Thoracic aorta (tissue), 2 donors: ENCODE data around the gene M1AP. TPM values are rescaled to one million over a fixed set of nuclear protein-coding genes. Genes with fewer than 3 reads are reported as not detected.
"Not testable (repeated sequence)": the region's sequence is repeated elsewhere in the genome, so short reads cannot be mapped to it uniquely, and the experiment has no call there.

ENCODE experiments used
- ATAC-seq: fragments of 150-250 bp; one replicate; pipeline ENCODE4 v1.8.0; 2017; ENCODE audit warnings: low read depth; ENCODE audit not compliant: insufficient number of reproducible peaks, low FRiP score
- DNase-seq: peaks from one replicate; pipeline ENCODE4 v3.0.0-alpha.2; 2020; ENCODE audit warnings: low spot score
- H3K27ac ChIP-seq, 2 donors: fragments of 200-600 bp; sonication (generic); 1 replicate in 1 of 2; 2 replicates in 1 of 2; pipeline ENCODE4 v1.5.1; 2016; ENCODE audit warnings: mild to moderate bottlenecking in 2 of 2, moderate library complexity in 2 of 2
- H3K27me3 ChIP-seq: fragments of 200-600 bp; sonication (generic); replicated peaks from 2 replicates; pipeline ENCODE4 v1.6.0; 2016; ENCODE audit warnings: mild to moderate bottlenecking; ENCODE audit not compliant: insufficient read depth
- H3K36me3 ChIP-seq: fragments of 200-600 bp; sonication (generic); one replicate; pipeline ENCODE4 v1.5.1; 2016
- H3K4me1 ChIP-seq, 2 donors: fragments of 200-600 bp; sonication (generic); 1 replicate in 1 of 2; 2 replicates in 1 of 2; pipeline versions ENCODE4 v1.5.1 to v1.6.0; 2016; ENCODE audit warnings: low read depth in 2 of 2, mild to moderate bottlenecking in 1 of 2; ENCODE audit not compliant: control insufficient read depth in 1 of 2
- H3K4me3 ChIP-seq: fragments of 200-600 bp; sonication (generic); 2 replicates; pipeline ENCODE4 v1.5.1; 2016; ENCODE audit warnings: mild to moderate bottlenecking
- H3K9me3 ChIP-seq: fragments of 200-600 bp; sonication (generic); 2 replicates; pipeline ENCODE4 v1.5.1; 2016
- total RNA-seq, 2 donors: library from RNA; depleted of rRNA; stranded (reverse); fragments of >200 nt; gene quantifications; one replicate each; pipeline versions ENCODE4 v1.1.0 to v1.2.3, GENCODE V29; 2016
- TF ChIP-seq, protein P1 (sequence below): fragments of 200-600 bp; sonication (generic); IDR thresholded peaks from one replicate; pipeline ENCODE4 v1.5.1; 2019; ENCODE audit warnings: antibody characterized with exemption

M1AP gene
- total RNA-seq, 2 donors from 2014 or later: 4.5 TPM; not detected in 1

DNA sequence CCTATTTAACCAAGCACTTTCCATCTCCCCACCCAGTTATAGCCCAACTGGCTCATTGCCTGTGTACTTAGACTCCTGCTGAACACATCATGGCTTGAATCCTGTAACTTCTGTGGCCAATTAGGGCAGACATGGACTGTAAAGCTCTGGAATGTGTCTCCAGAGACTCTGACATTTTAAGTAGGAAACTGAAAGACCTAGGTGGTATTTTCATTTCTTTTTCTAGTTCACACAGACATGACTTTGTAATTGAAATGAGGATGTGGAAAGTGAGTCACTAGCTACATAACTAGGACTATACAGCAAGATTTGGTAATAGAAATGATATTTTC, 81.4 kb downstream of the M1AP start:
- peaks cover 9 to 14% of the 10 kb centered on the region in 2 donors for H3K4me1 ChIP-seq
- ATAC-seq (peak; percentile 23), DNase-seq (no peak)
- no peaks in the 10 kb centered on the region for H3K27me3 ChIP-seq
- H3K27ac ChIP-seq: peak overlapping the region in 1 of 2 donors; percentile 7
- no peaks in the 10 kb centered on the region for H3K9me3 ChIP-seq
- H3K4me3 ChIP-seq: no peak overlapping the region
- TF ChIP-seq, protein P1, sequence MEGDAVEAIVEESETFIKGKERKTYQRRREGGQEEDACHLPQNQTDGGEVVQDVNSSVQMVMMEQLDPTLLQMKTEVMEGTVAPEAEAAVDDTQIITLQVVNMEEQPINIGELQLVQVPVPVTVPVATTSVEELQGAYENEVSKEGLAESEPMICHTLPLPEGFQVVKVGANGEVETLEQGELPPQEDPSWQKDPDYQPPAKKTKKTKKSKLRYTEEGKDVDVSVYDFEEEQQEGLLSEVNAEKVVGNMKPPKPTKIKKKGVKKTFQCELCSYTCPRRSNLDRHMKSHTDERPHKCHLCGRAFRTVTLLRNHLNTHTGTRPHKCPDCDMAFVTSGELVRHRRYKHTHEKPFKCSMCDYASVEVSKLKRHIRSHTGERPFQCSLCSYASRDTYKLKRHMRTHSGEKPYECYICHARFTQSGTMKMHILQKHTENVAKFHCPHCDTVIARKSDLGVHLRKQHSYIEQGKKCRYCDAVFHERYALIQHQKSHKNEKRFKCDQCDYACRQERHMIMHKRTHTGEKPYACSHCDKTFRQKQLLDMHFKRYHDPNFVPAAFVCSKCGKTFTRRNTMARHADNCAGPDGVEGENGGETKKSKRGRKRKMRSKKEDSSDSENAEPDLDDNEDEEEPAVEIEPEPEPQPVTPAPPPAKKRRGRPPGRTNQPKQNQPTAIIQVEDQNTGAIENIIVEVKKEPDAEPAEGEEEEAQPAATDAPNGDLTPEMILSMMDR: no peak
- H3K36me3 ChIP-seq: no peaks in the 10 kb centered on the region

DNA sequence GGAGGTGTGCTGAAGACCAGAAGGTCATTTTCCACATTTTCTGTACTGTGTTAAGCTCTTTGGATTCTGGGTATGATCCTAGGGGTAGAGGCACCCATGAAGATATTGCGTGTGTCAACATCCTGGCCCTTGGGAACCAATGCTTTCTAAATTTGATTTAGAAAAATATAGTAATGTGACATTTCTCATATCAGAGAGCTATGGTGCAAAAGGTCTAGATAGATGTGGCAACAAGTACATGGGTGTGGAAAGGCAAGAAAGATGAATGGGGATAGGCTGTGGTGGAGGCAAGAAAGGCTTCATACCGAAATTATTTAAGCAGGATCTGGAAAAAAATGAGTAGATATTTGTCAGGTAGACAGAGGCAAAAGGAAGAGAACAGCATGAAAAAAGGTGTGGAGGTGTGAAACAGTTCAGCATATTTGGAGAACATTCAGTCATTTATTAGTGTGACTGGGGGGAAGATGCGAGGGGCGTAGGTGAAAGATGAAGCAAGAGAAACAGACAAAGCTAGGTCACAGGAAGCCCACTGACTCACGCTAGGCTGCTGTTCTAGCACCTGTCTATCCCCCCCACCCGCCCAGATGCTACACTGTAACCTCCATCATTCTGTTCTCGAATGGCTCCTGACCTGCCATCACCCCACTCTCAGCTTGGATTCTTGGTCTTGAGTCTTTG, 81.9 kb downstream of the M1AP start:
- ATAC-seq: no peak
- TF ChIP-seq, protein P1: no peak
- Histone ChIP-seq H3K4me1 (peaks cover 9 to 14% of the 10 kb centered on the region in 2 donors), H3K36me3 (no peaks in the 10 kb centered on the region), H3K4me3 (no peak overlapping the region), H3K27me3 (no peaks in the 10 kb centered on the region), H3K27ac (peak overlapping the region in 1 of 2 donors; percentile 7), H3K9me3 (no peaks in the 10 kb centered on the region)
- DNase-seq: no peak

DNA sequence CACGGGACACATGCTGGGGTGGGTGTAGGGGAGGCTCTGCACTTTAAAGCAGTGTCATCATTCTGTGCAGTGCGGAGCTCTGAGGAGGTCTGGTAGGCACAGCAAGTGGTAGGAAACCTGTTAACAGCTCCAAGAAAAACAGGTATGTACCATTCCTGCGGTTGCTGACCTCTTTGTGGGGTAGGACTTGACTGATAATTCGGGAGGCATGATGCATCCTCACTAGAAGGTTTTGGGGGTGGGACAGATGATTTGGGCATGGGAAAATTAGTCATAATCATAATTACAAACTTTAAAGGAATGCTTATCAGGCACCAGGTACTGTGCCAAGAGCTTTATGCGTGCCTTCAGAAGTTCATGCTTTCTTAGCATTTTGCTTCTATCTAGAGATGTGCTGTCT, 83.9 kb downstream of the M1AP start:
- H3K9me3 ChIP-seq: no peaks in the 10 kb centered on the region
- TF ChIP-seq, protein P1: no peak
- H3K4me3 ChIP-seq: no peak overlapping the region
- H3K36me3 ChIP-seq: no peaks in the 10 kb centered on the region
- H3K4me1 ChIP-seq: peaks cover 9 to 14% of the 10 kb centered on the region in 2 donors
- no peak for ATAC-seq
- no peak for DNase-seq
- H3K27me3 ChIP-seq: no peaks in the 10 kb centered on the region
- H3K27ac ChIP-seq: no peak overlapping the region

DNA sequence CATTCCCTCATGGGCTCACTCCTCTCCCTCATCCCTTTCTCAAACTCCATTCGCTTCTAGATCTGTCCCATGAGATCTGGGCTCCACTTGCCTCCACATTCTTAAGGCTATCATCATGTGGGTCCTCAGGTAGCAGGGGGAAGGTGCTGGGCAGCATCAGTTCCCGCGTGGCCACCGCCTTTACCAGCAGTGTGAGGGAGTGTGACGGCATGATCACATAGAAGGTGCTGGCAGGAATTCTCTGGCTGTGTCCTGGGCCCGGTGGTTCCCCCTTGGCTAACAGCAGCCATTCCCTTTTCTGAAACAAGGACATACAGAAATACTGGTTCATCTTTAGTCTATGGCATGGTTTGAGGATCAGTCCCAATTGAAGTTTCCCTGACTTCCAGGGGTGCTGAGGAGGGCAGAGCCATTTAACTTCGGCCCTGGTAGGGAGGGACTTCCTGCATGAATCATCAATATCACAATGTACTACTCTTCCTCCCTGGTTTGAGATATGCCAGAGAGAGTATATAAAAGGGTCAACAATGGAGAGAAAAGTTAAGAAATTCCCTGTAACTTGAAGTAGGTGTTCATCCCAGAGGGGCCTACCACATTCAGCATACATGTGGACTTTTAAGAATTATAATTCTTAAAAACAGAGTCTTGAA, 85.9 kb downstream of the M1AP start:
- H3K9me3 ChIP-seq: no peaks in the 10 kb centered on the region
- no peak for DNase-seq
- H3K36me3 ChIP-seq: no peaks in the 10 kb centered on the region
- no peak overlapping the region for H3K4me3 ChIP-seq
- TF ChIP-seq, protein P1: no peak
- ATAC-seq: no peak
- H3K27ac ChIP-seq: no peak overlapping the region
- no peaks in the 10 kb centered on the region for H3K27me3 ChIP-seq
- peaks cover 6 to 7% of the 10 kb centered on the region in 2 donors for H3K4me1 ChIP-seq

DNA sequence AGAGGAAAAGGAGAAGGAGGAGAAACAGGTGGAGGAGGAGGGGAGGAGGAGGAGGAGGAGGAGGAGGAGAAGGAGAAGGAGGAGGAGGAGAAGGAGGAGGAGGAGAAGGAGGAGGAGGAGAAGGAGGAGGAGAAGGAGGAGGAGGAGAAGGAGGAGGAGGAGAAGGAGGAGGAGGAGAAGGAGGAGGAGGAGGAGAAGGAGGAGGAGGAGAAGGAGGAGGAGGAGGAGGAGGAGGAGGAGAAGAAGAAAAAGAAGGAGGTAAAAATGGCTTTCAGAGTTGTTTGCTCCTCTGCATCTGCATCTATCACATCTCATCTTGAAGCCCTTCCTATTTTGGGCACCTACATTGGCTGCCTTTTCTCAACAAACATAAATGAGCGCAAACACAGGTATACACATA, 87.1 kb downstream of the M1AP start:
- H3K36me3 ChIP-seq, H3K4me3 ChIP-seq, ATAC-seq, H3K4me1 ChIP-seq, DNase-seq, H3K27ac ChIP-seq, H3K9me3 ChIP-seq, H3K27me3 ChIP-seq: not testable (repeated sequence)
